ENCODE measurements around the gene RAB38.

DNA sequence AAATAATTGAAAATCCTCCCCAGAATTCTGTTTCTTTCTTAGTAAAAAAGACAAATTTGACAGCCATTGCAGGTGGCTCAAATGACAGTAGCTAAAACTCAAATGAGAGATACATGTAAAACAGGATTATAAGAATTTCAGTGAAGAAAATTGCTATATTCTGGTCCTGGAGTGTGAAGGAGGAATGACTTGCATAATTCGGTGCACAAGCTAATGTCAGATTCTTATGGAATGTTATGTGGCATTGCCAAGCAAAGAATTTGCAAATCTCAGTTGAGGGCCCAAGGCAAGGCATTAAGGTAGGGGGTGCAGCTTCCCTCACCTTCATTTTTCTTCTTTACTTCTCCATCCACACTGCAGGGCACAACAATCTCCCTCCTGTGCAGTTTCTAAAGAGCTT is 35.4 kb downstream of the RAB38 start:
- no peak for TF ChIP-seq LEF1 (IDR thresholded peaks at IDR 0.05; ENCODE audit: borderline replicate concordance)
- no peak for TF ChIP-seq SUZ12 (IDR thresholded peaks at IDR 0.05)
- no peak for TF ChIP-seq SP1 (IDR thresholded peaks at IDR 0.05)
- TF ChIP-seq HDGF (IDR thresholded peaks at IDR 0.05; ENCODE audit: borderline replicate concordance) = no peak
- no peak for TF ChIP-seq FOXK2 (IDR thresholded peaks at IDR 0.05)
- no peak for TF ChIP-seq FOXA1 (IDR thresholded peaks at IDR 0.05)
- no peak for TF ChIP-seq ARNT (IDR thresholded peaks at IDR 0.05)
- TF ChIP-seq ZNF384 (IDR thresholded peaks at IDR 0.05) = no peak
- no peak for TF ChIP-seq NFRKB (IDR thresholded peaks at IDR 0.05)
- TF ChIP-seq CTBP1 (IDR thresholded peaks at IDR 0.05; ENCODE audit: borderline replicate concordance) = no peak
- TF ChIP-seq PKNOX1 (IDR thresholded peaks at IDR 0.05) = no peak
